Fibroblast of mammary gland (primary cell): ENCODE data around the gene INPP5A.

ENCODE experiments used
- DNase-seq: peaks from one replicate; pipeline ENCODE4 v3.0.0-alpha.2; 2010; ENCODE audit warnings: low read depth
- H3K4me3 ChIP-seq: 2 replicates; pipeline ENCODE4 v1.5.1; 2011; ENCODE audit warnings: low read depth, mild to moderate bottlenecking, low read length, moderate library complexity; ENCODE audit not compliant: control insufficient read depth
- CTCF ChIP-seq: conservative IDR thresholded peaks from 2 replicates; pipeline ENCODE4 v1.5.1; 2011; ENCODE audit warnings: low read depth, low read length, inconsistent platforms; ENCODE audit not compliant: control insufficient read depth, insufficient read depth

INPP5A gene

GRCh38 chr10:132607961-132608495 is 70.4 kb downstream of the INPP5A start:
- H3K4me3 ChIP-seq = no peak overlapping the region
- DNase-seq = no peak
- TF ChIP-seq CTCF = no peak

- no peak for TF ChIP-seq CTCF
- no peak overlapping the region for H3K4me3 ChIP-seq
- no peak for DNase-seq
Measured at GRCh38 chr10:132608511-132609195, 71.1 kb downstream of the INPP5A start.

- no peak for TF ChIP-seq CTCF
- H3K4me3 ChIP-seq = no peak overlapping the region
- DNase-seq = no peak
Measured at GRCh38 chr10:132609211-132609610, 71.6 kb downstream of the INPP5A start.

GRCh38 chr10:132610071-132610701 is 72.6 kb downstream of the INPP5A start:
- no peak for TF ChIP-seq CTCF
- H3K4me3 ChIP-seq = no peak overlapping the region
- DNase-seq = no peak

GRCh38 chr10:132611026-132611910 is 73.7 kb downstream of the INPP5A start:
- no peak overlapping the region for H3K4me3 ChIP-seq
- no peak for TF ChIP-seq CTCF
- no peak for DNase-seq

GRCh38 chr10:132611986-132612385 is 74.4 kb downstream of the INPP5A start:
- DNase-seq = no peak
- no peak for TF ChIP-seq CTCF
- H3K4me3 ChIP-seq = no peak overlapping the region
